ENCODE data around the gene ALDH5A1. TPM values are rescaled to one million over a fixed set of nuclear protein-coding genes. Genes with fewer than 3 reads are reported as not detected.
A peak's percentile ranks its signal among the peaks of the same experiment; 100 is the strongest.

The ALDH5A1 gene
- total and polyA plus RNA-seq, 2 of the 13 experiments (the other 11 are each of a cell fraction or from before 2014, with no cell fraction given) = 12.8 to 32.5 TPM

DNA sequence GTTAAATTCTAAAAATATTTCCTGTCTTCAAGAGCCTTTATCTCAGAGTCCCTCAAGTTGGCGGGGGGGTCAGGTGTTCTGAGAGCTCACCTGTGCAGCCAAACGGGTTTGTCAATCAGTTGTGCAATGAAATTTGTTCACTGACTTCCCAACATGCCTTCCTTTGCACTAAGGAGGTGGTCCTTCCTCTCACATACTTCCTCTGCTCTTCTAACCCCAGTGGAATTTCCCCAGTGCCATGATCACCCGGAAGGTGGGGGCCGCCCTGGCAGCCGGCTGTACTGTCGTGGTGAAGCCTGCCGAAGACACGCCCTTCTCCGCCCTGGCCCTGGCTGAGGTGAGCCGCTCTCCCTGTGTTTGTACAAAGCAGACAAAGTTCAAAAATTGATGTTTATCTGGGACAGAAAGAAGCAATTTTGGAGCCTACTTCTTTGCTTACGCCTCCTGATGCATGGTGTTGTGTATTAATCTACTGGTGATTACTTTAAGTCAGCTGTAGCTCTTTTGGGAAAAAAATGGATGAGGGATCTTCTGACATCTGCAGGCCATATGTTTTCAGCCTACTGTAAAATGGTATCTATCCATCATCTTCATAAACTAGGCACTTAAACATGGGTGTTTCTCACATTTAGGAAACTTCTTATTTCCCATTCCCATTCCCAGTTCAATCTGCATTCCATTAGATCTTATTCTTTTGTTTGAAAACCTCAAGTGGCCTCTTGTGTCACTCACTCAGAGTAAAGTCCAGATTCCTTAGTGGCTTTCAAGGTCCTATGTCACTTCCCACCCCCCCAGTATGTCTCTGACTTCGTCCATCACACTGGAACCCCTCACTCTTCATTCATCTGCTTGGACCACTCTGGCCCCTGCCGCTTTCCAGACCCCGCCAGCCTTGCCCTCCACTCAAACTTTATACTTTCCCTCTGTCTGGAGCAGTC lies 10.1 kb downstream of the ALDH5A1 start (continued):
- TF ChIP-seq SP5 (CRISPR knock-in tag; IDR thresholded peaks at IDR 0.05; ENCODE audit: borderline replicate concordance, low read depth) (peak; percentile 78; the same call in 1 of the 2 replicates), ZBTB3 (CRISPR knock-in tag; IDR thresholded peaks at IDR 0.05; ENCODE audit: borderline replicate concordance, low read depth) (no peak), ZNF253 (CRISPR knock-in tag; IDR thresholded peaks at IDR 0.05; ENCODE audit: borderline replicate concordance) (no peak), NONO (IDR thresholded peaks at IDR 0.05) (no peak), NONO (CRISPR knock-in tag; conservative IDR thresholded peaks at IDR 0.05) (no peak), POLR2AphosphoS5 (IDR thresholded peaks at IDR 0.05; ENCODE audit: low read depth, low read length) (peak; percentile 39; the same call in 1 of the 2 replicates), FOXO1 (CRISPR knock-in tag; IDR thresholded peaks at IDR 0.05) (peak; percentile 85), ZNF615 (CRISPR knock-in tag; IDR thresholded peaks at IDR 0.05; ENCODE audit: borderline replicate concordance) (peak; percentile 24; the same call in 1 of the 2 replicates), AGO1 (IDR thresholded peaks at IDR 0.05; ENCODE audit: low read depth, low read length, poor library complexity, severe bottlenecking) (no peak), HDAC1 (CRISPR knock-in tag; IDR thresholded peaks at IDR 0.05) (peak; percentile 76), ZFP62 (CRISPR knock-in tag; IDR thresholded peaks at IDR 0.05) (no peak), HNRNPLL (IDR thresholded peaks at IDR 0.05; ENCODE audit: low read depth, low read length, poor library complexity, severe bottlenecking) (peak; percentile 40), NFIC (IDR thresholded peaks at IDR 0.05; ENCODE audit: low read length) (0 out of 2 replicates have a peak, but pooled peaks have one; percentile 33), NR2C2 (CRISPR knock-in tag; IDR thresholded peaks at IDR 0.05; ENCODE audit: borderline replicate concordance) (peak; percentile 32; the same call in 1 of the 2 replicates), ZNF251 (CRISPR knock-in tag; IDR thresholded peaks at IDR 0.05) (no peak), SMAD3 (CRISPR knock-in tag; IDR thresholded peaks at IDR 0.05) (peak; percentile 47; the same call in 1 of the 2 replicates)
- TF ChIP-seq, protein P1, sequence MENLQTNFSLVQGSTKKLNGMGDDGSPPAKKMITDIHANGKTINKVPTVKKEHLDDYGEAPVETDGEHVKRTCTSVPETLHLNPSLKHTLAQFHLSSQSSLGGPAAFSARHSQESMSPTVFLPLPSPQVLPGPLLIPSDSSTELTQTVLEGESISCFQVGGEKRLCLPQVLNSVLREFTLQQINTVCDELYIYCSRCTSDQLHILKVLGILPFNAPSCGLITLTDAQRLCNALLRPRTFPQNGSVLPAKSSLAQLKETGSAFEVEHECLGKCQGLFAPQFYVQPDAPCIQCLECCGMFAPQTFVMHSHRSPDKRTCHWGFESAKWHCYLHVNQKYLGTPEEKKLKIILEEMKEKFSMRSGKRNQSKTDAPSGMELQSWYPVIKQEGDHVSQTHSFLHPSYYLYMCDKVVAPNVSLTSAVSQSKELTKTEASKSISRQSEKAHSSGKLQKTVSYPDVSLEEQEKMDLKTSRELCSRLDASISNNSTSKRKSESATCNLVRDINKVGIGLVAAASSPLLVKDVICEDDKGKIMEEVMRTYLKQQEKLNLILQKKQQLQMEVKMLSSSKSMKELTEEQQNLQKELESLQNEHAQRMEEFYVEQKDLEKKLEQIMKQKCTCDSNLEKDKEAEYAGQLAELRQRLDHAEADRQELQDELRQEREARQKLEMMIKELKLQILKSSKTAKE (CRISPR knock-in tag; IDR thresholded peaks at IDR 0.05; ENCODE audit: borderline replicate concordance) = 0 out of 2 replicates have a peak, but pooled peaks have one; percentile 30
- TF ChIP-seq, protein P2, sequence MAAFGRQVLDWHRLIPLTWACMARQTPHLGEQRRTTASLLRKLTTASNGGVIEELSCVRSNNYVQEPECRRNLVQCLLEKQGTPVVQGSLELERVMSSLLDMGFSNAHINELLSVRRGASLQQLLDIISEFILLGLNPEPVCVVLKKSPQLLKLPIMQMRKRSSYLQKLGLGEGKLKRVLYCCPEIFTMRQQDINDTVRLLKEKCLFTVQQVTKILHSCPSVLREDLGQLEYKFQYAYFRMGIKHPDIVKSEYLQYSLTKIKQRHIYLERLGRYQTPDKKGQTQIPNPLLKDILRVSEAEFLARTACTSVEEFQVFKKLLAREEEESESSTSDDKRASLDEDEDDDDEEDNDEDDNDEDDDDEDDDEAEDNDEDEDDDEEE (CRISPR knock-in tag; IDR thresholded peaks at IDR 0.05) = 0 out of 2 replicates have a peak, but pooled peaks have one; percentile 37
- TF ChIP-seq, protein P3, sequence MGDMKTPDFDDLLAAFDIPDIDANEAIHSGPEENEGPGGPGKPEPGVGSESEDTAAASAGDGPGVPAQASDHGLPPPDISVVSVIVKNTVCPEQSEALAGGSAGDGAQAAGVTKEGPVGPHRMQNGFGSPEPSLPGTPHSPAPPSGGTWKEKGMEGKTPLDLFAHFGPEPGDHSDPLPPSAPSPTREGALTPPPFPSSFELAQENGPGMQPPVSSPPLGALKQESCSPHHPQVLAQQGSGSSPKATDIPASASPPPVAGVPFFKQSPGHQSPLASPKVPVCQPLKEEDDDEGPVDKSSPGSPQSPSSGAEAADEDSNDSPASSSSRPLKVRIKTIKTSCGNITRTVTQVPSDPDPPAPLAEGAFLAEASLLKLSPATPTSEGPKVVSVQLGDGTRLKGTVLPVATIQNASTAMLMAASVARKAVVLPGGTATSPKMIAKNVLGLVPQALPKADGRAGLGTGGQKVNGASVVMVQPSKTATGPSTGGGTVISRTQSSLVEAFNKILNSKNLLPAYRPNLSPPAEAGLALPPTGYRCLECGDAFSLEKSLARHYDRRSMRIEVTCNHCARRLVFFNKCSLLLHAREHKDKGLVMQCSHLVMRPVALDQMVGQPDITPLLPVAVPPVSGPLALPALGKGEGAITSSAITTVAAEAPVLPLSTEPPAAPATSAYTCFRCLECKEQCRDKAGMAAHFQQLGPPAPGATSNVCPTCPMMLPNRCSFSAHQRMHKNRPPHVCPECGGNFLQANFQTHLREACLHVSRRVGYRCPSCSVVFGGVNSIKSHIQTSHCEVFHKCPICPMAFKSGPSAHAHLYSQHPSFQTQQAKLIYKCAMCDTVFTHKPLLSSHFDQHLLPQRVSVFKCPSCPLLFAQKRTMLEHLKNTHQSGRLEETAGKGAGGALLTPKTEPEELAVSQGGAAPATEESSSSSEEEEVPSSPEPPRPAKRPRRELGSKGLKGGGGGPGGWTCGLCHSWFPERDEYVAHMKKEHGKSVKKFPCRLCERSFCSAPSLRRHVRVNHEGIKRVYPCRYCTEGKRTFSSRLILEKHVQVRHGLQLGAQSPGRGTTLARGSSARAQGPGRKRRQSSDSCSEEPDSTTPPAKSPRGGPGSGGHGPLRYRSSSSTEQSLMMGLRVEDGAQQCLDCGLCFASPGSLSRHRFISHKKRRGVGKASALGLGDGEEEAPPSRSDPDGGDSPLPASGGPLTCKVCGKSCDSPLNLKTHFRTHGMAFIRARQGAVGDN (CRISPR knock-in tag; IDR thresholded peaks at IDR 0.05) = peak; percentile 87
- TF ChIP-seq, protein P4, sequence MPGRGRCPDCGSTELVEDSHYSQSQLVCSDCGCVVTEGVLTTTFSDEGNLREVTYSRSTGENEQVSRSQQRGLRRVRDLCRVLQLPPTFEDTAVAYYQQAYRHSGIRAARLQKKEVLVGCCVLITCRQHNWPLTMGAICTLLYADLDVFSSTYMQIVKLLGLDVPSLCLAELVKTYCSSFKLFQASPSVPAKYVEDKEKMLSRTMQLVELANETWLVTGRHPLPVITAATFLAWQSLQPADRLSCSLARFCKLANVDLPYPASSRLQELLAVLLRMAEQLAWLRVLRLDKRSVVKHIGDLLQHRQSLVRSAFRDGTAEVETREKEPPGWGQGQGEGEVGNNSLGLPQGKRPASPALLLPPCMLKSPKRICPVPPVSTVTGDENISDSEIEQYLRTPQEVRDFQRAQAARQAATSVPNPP (CRISPR knock-in tag; IDR thresholded peaks at IDR 0.05) = no peak

Data from HepG2 (cell line).